ENCODE data around the gene PAK4.

The PAK4 gene

DNA sequence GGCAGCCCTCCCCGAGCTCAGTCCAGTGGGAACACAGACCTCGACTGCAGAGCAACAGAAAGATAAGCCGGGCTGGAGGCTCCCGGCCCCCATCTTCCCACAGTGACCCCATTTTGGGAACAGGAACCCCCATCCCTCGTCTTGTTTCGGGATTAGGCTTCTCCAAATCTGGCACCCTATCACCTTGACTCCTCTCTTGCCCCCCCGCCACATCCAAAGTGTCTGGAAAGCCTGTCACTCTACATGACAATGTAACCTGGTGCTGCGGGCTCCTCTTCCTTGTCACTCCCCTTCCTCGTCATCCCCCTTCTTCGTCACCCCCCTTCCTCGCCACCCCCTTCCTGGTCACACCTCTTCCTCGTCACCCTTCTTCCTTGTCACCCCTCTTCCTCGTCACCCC lies 10.1 kb downstream of the PAK4 start:
- peak overlapping the region; percentile 18 for H3K27ac ChIP-seq
- no peaks in the 10 kb centered on the region; the same call in 1 of the 2 replicates for H3K36me3 ChIP-seq
- no peak for DNase-seq
- peaks cover 3% of the 10 kb centered on the region for H3K9me3 ChIP-seq (ENCODE audit: severe bottlenecking)
- no peak overlapping the region for H3K4me3 ChIP-seq (ENCODE audit: low read depth, low read length)
- H3K27me3 ChIP-seq (ENCODE audit: insufficient read depth, low read depth, severe bottlenecking): no peaks in the 10 kb centered on the region
- TF ChIP-seq, protein P1, sequence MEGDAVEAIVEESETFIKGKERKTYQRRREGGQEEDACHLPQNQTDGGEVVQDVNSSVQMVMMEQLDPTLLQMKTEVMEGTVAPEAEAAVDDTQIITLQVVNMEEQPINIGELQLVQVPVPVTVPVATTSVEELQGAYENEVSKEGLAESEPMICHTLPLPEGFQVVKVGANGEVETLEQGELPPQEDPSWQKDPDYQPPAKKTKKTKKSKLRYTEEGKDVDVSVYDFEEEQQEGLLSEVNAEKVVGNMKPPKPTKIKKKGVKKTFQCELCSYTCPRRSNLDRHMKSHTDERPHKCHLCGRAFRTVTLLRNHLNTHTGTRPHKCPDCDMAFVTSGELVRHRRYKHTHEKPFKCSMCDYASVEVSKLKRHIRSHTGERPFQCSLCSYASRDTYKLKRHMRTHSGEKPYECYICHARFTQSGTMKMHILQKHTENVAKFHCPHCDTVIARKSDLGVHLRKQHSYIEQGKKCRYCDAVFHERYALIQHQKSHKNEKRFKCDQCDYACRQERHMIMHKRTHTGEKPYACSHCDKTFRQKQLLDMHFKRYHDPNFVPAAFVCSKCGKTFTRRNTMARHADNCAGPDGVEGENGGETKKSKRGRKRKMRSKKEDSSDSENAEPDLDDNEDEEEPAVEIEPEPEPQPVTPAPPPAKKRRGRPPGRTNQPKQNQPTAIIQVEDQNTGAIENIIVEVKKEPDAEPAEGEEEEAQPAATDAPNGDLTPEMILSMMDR (IDR thresholded peaks at IDR 0.05; ENCODE audit: low read depth, low read length): no peak

DNA sequence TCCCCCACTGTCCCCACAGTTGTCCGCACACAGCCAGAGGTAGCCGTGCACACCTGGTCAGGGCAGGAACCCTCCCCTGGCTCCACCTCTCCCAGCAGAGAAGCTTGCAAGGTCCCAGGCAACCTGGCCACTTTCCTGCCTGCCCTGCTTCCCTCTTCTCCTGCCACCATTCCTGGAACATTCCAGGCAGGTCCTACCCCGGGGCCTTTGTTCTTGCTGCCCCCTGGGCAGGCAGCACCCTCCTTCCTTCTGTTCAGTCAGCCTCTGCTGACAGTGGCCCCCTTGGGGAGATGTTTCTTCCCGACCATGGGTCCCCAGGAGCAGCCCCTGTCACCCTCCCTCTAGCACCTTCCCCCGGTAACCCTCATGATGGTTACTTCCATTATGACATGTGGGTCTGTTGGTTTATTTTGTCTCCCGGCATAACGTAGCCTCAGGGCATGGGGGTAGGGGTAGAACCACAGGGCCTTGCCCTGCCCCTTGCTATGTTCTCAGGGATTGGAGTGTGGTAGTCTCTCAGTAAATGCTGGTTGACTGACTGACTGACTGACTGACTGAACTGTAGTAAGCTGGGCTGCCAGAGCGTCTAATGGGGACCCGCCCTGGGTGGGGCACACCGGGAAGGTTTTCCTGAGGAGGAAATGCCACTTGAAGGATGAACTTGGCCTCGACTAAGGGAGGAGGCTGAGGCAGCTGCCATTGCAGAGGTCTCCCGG lies 10.8 kb downstream of the PAK4 start:
- Histone ChIP-seq H3K4me3 (ENCODE audit: low read depth, low read length) (no peak overlapping the region), H3K27ac (no peak overlapping the region), H3K27me3 (ENCODE audit: insufficient read depth, low read depth, severe bottlenecking) (no peaks in the 10 kb centered on the region), H3K36me3 (no peaks in the 10 kb centered on the region; the same call in 1 of the 2 replicates), H3K9me3 (ENCODE audit: severe bottlenecking) (peaks cover 3% of the 10 kb centered on the region)
- DNase-seq: no peak
- TF ChIP-seq, protein P1 (IDR thresholded peaks at IDR 0.05; ENCODE audit: low read depth, low read length): no peak

DNA sequence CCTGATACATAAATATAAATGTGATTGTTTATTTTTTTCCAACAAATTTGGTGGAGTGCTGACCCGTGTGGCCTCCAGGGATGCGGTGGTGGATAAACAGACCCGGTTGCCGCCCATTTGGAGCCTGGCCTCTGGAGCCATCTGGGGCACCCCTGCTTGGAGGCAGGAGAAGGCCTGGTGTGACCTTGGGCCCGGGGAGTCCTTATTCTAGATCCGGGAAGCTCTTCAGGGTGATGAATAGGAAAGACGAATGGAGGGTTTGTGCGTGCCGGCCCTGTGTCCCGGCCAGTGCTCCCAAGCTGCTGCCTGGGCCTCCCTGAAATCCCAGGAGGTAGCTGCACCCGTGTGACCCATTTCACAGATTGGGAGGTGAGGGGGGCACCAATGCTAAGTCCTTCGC lies 11.5 kb downstream of the PAK4 start:
- H3K36me3 ChIP-seq: no peaks in the 10 kb centered on the region; the same call in 1 of the 2 replicates
- peaks cover 3% of the 10 kb centered on the region for H3K9me3 ChIP-seq (ENCODE audit: severe bottlenecking)
- no peak for DNase-seq
- no peaks in the 10 kb centered on the region for H3K27me3 ChIP-seq (ENCODE audit: insufficient read depth, low read depth, severe bottlenecking)
- TF ChIP-seq, protein P1 (IDR thresholded peaks at IDR 0.05; ENCODE audit: low read depth, low read length): no peak
- no peak overlapping the region for H3K4me3 ChIP-seq (ENCODE audit: low read depth, low read length)
- no peak overlapping the region for H3K27ac ChIP-seq

GRCh38 chr19:39138221-39139211 lies 12.9 kb downstream of the PAK4 start:
- Histone ChIP-seq H3K36me3 (no peaks in the 10 kb centered on the region; the same call in 1 of the 2 replicates), H3K9me3 (ENCODE audit: severe bottlenecking) (peaks cover 3% of the 10 kb centered on the region), H3K4me3 (ENCODE audit: low read depth, low read length) (peak overlapping the region; percentile 18), H3K27me3 (ENCODE audit: insufficient read depth, low read depth, severe bottlenecking) (no peaks in the 10 kb centered on the region), H3K27ac (peak overlapping the region; percentile 81)
- TF ChIP-seq, protein P1 (IDR thresholded peaks at IDR 0.05; ENCODE audit: low read depth, low read length): no peak
- peak; percentile 57 for DNase-seq

GRCh38 chr19:39139305-39139874 lies 13.8 kb downstream of the PAK4 start:
- Histone ChIP-seq H3K36me3 (no peaks in the 10 kb centered on the region), H3K9me3 (ENCODE audit: severe bottlenecking) (peaks cover 3% of the 10 kb centered on the region), H3K27me3 (ENCODE audit: insufficient read depth, low read depth, severe bottlenecking) (no peaks in the 10 kb centered on the region), H3K4me3 (ENCODE audit: low read depth, low read length) (peak overlapping the region; percentile 18; the same call in 1 of the 2 replicates), H3K27ac (peak overlapping the region; percentile 81)
- TF ChIP-seq, protein P1 (IDR thresholded peaks at IDR 0.05; ENCODE audit: low read depth, low read length): no peak
- DNase-seq: peak; percentile 70
